NCI-H2227 (cell line): ENCODE results near the gene ACAN.
"Not testable (repeated sequence)": the region's sequence is repeated elsewhere in the genome, so short reads cannot be mapped to it uniquely, and the experiment has no call there.

Experiments
- DNase-seq: peaks from one replicate; lab custom pipeline; 2025; ENCODE audit not compliant: unreplicated experiment; lab: John Stamatoyannopoulos, UW

Gene ACAN

DNA sequence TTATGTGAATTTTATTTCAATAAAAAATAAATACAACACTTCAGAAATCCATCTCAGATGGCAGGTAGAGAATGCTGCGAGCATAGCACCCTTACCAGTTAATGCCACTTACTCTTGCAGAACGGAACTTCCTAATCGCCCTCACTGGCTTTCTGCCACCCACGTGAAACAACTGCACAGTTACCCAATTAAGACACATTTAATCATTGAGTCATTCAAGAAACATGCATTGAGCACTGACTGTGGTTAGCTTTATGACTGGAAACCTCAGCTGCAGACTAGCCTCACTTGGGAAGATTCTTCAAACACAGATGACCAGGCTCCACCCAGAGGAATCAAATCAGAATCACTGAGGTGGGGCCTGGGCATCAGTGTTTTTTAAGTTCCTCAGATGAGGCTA lies 115.5 kb downstream of the ACAN start:
- no peak for DNase-seq

- no peak for DNase-seq
Measured at GRCh38 chr15:88920186-88920891, 117.1 kb downstream of the ACAN start.

GRCh38 chr15:88920892-88921435 lies 117.7 kb downstream of the ACAN start:
- not testable (repeated sequence) for DNase-seq
